Daoy (cell line): ENCODE results near the gene SLC22A16. TPM values are rescaled to one million over a fixed set of nuclear protein-coding genes. Genes with fewer than 3 reads are reported as not detected.

ENCODE experiments used
- DNase-seq: peaks from one replicate; pipeline ENCODE4 v3.0.0-alpha.2; 2015; ENCODE audit warnings: low read depth
- total RNA-seq: library from RNA; depleted of rRNA; stranded (reverse); fragments of >200 nt; shearing (Covaris generic); gene quantifications from 2 replicates; pipeline ENCODE4 v1.2.3, GENCODE V29; 2014; rRNA removed

SLC22A16 gene
- total RNA-seq, 1 experiment from 2014 or later: not detected

GRCh38 chr6:110400208-110400607, 76.2 kb downstream of the SLC22A16 start:
- DNase-seq: no peak

- DNase-seq: no peak
Measured at GRCh38 chr6:110399219-110400071, 77.0 kb downstream of the SLC22A16 start.

DNA sequence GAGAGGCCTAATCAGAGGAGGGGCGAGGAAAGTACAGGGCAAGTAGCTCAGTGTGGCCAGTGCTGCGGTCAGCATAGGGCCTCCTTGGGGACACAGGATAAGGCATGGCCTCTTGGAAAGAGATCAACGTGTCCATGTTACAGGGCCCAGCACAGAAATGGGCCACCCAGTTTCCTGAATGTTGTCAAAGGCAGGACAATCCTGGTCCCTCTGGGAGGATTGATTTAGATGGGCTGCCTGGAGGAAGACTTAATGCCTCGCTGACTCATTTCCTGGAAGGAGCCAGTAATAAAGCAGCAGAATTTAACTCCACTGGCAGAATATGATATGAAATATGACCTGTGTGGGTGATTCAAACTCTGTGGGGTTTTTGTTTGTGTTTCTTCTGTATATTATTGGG, 77.6 kb downstream of the SLC22A16 start:
- DNase-seq: peak; percentile 35

- DNase-seq: no peak
Measured at GRCh38 chr6:110395221-110395620, 81.2 kb downstream of the SLC22A16 start.

DNA sequence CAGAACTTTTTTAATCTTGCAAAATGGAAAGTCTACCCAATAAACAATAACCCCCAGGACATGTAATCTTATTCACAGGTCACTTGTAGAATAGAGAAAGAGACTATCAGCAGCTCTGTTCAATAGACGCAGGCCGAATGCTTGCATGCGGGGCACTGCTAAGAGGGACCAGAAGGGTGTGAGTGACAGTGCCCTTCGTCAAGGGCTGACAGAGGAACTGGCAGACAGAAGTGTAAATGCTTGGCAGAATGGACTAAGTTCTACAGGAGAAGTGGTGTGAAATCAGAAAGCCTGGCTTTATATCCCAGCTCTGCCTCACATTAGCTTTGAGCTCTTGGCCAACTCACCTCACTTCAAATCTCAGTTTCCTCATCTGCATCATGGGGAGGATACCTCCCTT, 82.0 kb downstream of the SLC22A16 start:
- DNase-seq: no peak

GRCh38 chr6:110392727-110393126, 83.7 kb downstream of the SLC22A16 start:
- DNase-seq: no peak

DNA sequence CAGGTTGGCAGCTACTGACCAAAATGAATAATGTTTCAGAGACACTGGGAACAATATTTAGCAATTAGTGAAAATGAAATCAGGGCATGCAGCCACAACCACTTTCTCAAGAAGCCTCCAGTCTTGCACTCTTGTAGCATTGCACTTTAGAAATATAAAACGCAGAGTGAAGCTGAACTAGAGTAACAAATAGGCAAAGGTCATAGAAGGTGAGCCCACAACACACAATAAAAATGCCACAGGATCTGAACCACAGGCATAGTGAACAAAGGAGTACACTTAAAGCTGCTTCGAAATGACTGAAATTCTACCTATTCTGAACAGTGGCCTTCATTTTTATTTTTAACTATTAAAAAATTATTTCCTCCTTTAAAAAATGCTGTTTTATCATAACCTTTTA, 86.0 kb downstream of the SLC22A16 start:
- no peak for DNase-seq

DNA sequence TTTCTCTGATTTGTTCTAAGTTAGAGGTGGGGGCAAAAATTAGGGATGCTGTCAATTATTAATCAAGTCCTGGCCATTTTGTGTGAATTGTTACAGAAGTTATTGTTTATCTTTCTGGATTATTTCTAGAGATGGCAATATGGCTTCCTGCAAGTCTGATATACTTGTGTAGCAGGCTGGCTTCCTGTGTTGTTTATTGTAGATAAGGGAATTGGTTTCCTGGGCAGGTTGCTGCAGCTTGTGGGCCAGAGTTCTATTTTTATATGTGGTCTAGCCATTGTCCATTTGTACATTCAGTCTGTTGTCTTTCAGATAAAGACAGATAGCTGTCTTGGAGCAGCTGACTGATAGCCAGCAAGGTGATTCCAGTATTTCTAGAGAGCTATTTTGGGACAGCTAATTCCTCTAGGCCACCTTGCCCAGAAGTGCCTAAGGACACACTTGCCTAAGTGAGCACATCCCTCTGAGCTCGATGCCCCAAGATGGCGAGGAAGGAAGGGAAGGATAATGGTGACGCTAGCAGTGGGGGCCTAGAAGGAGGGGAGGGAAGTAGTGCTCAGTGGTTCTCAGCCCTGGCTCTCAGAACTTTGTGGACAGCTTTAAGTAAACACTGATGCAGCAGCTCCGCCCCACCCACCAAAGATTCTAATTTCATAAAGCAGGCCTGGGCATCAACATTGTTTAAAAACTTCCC, 86.6 kb downstream of the SLC22A16 start:
- DNase-seq: no peak

- no peak for DNase-seq
Measured at GRCh38 chr6:110387986-110388385, 88.4 kb downstream of the SLC22A16 start.

- no peak for DNase-seq
Measured at GRCh38 chr6:110385458-110385863, 91.0 kb downstream of the SLC22A16 start.

GRCh38 chr6:110378552-110378951, 97.9 kb downstream of the SLC22A16 start:
- DNase-seq: no peak

Other genes starting within 250 kb of the SLC22A16 start
- gene METTL24, start 118.3 kb downstream of the SLC22A16 start, total RNA-seq: not detected in 2 replicates
- 1.2 and 1.9 TPM in 2 replicates for gene DDO, start 61.0 kb downstream of the SLC22A16 start, total RNA-seq